Stimulated activated CD8-positive, alpha-beta memory T cell treated with anti-CD3 and anti-CD28 coated beads, Interleukin-12 subunit alpha, Interleukin-12 subunit beta, amount 100 ng/mL, for 4 hours (primary cell): ENCODE data around the gene GARRE1.
A peak's percentile ranks its signal among the peaks of the same experiment; 100 is the strongest.
"Not testable (repeated sequence)": the region's sequence is repeated elsewhere in the genome, so short reads cannot be mapped to it uniquely, and the experiment has no call there.

Experiments used
- DNase-seq: peaks from one replicate; pipeline ENCODE4 v3.0.0-alpha.2; 2020; ENCODE audit warnings: low read depth

The GARRE1 gene

DNA sequence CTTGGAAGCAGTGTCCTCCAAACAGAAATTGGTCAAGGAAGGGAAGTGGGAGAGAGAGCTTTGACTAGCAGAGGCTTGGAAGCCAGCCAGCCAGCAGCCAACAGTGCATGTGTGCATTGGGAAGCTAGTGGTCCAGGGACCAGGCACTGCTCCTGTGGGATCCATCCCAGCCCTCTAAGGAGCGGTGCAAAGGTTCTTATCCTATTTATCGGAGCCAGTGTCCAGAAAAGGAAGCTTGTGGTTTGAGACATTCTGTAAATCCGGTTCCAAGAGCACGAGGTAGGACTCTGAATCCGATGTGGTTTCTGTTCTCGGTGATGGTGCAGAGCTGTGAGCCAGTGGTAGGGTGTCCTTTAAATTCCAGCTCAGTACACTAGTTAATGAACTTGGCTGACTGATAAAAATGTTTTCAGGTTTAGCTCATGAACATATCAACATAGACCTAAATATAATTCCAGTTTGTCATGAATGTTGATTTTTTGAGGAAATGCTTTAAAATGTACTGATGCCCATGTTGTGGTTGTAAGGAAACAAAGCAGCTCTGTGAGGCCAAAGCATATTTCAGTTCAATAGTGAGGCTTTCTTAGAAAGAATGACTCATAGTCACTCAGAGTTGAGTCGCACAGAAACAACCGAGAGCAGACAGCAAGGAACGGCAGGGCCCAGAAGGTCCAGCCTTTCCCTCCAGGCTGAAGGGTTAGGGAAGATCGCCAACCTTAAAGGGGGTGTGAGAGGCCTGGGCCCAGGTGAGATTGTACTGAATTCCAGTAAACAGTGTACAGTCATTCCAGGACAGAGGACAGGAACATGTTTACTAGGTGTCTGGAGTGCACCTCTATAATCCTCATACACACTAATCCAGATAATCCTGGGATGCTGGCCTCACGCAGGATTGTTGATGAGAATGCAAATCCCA, 21.5 kb upstream of the GARRE1 start:
- DNase-seq: no peak

DNA sequence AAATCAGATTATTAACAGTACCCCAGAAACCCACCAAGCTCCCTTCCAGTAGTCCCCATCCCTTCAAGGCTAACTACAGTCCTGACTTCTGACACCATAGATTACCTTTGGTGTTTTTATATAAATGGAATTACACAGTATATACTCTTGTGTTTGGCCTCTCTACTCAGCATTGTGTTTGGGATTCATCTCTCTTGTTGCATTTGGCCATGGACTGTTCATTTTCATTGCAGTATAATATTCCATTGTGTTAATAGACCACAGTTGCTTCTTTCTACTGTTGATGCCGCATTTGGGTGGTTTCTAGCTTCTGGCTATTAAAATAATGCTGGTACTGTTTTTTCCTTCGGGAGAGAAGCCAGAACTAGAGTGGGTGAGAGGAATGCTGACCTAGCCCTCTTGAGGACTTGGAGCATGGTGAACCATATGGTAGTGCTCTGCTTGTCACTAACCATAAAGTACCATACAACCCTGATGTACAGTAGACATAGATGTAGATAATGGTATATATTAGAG, 18.9 kb upstream of the GARRE1 start:
- no peak for DNase-seq

DNA sequence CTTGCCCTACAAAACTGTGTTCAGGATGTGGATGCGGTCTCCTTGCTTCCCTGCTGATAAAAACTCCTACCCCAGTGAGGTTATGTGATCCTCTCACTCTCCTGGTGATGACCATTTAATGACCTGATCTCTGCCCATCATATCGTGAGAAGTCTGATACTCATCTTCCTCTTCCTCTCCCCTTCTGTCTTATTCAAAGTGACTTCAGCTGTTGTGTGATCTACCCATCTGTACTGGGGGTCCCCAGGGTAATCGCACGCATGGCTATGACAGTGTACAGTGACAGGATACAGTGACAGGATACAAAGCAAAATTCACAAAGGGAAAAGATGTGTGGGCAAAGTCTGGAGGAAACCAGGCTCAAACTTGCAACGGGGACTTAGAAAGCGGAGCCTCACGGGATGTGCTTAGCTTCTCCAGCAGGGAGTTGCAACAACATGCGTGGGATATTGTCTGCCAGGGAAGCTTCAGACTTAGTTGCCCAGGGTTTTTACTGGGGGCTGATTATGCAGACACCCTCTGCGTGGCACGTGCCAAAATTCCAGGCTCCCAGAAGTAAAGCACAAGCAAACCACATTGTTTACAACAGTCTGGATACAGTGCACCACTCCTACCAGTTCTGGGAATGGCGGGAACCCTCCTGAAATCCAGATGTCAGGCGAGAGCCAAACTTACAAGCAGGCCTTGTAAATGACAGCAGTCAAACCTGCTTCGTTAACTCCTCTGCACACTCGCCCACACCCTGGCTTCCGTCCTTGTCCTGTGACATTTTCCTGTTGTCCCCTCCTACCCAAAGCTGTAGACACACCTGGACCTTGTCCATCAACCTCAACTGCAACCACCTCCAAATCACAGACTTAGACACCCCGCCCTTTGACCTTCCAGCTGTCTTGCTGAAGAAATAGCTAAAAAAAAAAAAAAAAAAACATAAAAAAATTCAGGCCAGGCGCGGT, 18.0 kb upstream of the GARRE1 start:
- DNase-seq: no peak

DNA sequence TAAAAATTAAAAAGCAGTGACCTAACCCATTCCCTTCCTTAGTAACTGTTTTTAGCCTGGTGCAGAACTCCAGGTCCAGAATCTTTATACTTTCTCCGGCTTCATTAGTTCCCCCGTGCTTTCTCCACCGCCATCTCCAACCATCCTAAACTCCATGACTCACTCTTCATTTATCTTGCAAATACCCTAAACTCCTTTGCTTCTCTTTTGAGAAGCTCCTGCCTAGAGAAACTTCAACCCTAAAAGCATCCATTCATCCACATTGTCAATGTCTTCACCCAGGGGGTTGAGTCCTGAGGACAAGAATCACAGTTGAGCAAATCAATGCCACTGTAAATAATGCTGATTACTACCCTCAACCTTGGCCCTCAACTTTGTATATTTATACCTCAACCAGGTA, 17.1 kb upstream of the GARRE1 start:
- no peak for DNase-seq

DNA sequence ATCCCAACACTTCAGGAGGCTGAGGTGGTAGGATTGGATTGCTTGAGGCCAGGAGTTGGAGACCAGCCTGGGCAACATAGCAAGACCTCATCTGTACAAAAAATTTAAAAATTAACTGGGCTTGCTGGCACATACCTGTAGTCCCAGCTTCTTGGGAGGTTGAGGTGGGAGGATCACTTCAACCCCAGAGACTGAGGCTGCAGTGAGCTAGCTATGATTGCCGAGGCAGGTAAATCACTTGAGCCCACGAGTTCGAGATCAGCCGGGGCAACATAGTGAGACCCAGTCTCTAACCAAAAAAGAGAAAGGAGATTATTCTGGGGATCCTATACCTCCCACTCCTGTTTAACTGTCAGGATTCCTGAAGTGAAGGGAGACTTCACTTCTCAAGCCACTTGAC, 16.4 kb upstream of the GARRE1 start:
- DNase-seq: no peak

DNA sequence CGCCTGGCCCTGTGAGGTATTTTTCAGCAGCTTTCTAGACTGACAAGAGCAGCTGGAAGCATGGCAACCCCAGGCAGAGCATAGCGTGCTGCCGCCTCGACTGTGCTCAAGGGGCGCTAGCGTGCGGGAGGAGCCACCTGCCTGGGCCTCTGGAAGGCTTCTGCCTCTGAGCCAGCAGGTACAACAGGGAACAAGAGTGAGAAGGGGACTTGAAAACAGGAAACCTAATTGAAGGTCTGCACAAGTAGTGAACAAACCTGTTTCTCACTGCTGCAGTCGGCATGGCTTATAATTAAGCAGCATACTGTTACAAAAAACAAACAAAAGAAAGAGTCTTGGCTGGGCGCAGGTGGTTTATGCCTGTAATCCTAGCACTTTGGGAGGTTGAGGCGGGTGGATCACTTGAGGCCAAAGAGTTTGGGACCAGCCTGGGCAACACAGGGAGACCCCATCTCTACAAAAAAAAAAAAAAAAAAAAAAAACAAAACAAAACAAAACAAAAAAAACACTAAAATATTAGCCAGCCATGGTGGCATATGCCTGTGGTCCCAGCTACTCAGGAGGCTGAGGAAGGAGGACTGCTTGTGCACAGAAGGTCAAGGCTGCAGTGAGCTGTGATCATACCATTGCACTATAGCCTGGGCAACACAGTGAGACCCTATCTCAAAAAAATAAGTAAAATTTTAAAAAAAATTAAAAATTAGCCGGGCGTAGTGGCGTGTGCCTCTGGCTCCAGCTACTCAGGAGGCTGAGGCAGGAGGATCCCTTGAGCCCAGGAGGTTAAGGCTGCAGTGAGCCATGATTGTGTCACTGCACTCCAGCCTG, 12.6 kb upstream of the GARRE1 start:
- DNase-seq: no peak

DNA sequence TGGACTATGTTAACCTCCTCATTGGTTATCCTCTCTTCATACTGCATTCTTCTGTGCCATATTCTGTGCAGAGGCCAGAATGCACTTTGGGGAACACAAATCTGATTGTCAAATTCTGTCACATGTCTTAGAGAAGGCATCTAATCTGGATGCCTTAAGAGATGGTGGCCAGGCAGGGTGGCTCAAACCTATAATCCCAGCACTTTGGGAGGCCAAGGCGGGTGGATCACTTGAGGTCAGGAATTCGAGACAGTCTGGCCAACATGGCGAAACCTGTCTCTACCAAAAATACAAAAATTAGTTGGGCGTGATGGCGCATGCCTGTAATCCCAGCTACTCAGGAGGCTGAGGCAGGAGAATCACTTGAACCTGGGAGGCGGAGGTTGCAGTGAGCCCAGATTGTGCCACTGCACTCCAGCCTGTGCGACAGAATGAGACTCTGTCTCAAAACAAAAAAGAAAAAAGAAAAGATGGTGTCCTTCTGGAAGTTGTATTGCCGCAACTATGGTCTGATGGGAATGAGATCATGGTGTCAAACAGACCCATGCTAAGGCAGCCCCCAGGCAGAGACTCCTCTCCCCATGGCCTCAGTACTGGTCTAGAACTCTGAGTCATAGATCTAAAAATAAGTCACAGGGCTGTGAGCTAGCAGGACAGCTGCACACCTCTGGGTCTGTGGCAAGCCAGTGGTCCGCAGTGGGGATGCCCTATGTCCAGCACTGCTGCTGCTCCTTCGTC, 11.0 kb upstream of the GARRE1 start:
- not testable (repeated sequence) for DNase-seq

DNA sequence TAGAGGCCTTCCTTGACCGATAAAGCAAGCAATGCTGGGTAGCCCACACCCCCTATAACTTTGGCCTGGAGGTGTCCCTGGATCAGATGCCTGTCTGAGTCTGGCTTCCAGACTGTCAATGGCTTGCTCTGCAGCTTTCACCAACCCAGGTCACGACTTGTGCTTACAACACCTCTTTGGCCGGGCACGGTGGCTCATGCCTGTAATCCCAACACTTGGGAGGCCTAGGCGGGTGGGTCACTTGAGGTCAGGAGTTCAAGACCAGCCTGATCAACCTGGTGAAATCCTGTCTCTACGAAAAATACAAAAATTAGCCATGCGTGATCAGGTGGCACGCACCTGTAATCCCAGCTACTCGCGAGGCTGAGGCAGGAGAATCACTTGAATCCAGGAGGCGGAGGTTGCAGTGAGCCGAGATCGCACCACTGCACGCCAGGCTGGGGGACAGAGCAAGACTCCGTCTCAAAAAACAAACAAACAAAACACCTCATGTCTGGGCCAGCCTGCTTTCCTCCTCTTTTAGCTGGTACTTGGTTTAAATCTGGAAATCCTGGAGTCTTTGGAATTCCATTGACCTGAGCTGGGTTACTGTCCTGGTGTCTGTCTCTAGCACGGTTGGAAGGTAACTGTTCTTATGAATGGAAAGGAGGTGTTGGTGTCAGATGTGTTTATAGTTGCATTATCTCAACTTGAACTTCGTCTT, 10.3 kb upstream of the GARRE1 start:
- no peak for DNase-seq

DNA sequence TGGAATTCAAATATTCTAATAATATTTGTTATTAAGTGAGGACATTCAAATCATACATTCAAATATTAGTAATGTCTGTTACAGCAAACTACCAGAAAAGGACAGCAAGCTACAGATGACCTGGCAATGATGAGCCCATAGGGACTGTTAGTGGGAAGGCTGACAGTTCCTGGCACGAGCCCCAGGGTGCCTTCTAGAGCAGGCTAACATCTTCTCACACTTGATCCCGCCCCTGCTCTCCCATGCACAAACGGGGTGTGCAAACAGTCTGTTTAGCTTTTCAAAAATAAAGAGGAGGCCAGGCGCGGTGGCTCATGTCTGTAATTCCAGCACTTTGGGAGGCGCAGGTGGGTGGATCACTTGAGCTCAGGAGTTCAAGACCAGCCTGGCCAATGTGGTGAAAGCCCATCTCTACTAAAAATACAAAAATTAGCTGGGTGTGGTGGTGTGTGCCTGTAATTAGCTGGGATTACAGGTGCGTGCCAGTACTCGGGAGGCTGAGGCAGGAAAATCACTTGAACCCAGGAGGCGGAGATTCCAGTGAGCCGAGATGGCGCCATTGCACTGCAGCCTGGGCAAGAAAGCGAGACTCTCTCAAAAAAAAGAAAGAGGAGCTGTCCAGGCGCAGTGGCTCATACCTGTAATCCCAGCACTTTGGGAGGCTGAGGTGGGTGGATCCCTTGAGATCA, 9.6 kb upstream of the GARRE1 start:
- DNase-seq: no peak

DNA sequence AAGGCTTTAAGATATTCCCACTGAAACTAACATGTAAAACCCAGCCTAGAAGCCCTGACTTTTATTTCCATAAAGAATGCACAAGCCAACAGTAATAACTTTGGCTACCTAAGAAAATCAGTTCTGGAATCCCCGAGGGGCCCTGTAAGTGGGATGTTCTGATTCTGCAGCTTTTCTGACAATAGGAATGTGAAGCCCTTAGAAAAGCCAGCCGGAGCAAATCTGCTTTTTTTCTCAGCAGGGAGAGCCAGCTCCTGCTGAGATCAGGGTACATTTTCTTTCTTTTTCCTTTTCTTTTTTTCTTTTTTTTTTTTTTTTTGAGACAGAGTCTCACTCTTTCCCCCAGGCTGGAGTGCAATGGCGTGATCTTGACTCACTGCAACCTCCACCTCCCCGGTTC, 8.0 kb upstream of the GARRE1 start:
- no peak for DNase-seq

DNA sequence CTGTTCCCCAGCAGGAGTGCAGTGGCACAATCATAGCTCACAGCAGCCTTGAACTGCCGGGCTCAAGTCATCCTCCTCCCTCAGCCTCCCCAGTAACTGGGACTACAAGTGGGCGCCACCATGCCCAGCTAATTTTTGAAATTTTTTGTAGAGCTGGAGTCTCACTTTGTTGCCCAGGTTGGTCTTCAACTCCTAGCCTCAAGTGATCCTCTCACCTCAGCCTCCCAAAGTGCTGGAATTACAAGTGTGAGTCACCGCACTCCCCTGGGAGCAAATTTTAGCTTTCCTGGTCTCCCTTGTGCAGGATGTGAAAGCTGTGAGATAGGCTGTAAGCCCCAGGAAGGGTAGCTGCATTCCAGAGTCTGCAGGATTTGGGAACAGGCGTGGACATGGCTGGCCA, 5.4 kb upstream of the GARRE1 start:
- no peak for DNase-seq

DNA sequence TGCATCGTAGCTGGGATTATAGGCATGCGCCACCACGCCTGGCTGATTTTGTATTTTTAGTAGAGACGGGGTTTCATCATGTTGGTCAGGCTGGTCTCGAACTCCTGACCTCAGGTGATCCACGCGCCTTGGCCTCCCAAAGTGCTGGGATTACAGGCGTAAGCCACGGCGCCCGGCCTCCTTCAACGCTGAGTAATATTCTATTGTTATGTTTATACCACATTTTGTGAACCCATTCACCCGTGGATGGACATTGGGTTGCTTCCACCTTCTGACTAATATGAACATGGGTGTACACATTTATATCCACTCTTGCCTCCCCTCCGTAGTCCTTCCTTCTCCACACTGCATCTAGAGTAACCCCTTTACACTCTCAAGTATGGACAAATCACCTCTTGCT, 1.2 kb upstream of the GARRE1 start:
- not testable (repeated sequence) for DNase-seq

DNA sequence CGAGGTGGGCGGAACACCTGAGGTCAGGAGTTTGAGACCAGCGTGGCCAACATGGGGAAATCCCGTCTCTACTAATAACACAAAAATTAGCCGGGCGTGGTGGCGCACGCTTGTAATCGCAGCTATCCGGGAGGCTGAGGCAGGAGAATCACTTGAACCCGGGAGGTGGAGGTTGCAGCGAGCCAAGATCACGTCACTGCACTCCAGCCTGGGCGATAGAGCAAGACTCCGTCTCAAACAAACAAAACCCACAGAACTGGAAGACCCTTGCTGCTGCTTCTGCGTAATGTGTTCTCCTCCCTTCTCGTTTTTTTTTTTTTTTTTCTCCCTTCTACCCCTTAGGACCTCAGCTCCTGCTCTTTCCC, 691 bp upstream of the GARRE1 start:
- not testable (repeated sequence) for DNase-seq

DNA sequence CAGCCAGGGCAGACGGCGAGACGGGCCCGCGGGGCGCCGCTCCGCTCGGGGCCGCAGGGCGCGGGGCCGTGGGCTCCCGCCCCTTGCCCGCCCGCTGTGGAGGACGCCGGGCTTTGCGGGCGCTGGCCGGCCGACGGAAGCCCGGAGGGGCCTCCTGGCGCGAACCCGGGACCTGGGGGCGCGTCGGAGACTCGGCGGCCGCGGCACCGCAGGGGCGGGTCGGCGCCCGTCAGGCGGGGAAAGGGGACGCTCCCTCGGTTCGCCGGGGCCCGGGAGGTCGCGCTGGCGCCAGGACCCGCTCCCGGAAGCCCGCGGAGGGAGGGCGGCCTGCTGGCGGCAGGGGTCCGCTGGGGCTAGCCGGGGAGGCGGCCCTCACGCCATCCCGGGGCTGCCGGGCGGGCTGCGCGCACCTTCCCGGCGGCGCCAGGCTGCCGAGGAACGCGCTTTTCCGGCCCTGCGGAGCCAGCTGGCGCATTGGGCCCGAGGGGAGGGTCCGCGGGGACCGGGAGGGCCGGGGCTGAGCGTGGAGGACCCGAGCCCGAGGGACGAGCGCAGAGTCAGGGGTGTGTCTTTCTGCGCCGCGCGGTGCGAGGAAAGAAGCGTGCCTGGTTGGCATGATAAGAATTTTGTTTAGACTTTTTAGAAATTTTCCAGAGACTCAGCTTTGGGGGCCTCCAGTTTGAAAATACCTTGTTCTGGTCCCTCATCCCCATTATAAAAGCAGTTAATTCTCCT, 511 bp downstream of the GARRE1 start:
- DNase-seq: peak; percentile 4

DNA sequence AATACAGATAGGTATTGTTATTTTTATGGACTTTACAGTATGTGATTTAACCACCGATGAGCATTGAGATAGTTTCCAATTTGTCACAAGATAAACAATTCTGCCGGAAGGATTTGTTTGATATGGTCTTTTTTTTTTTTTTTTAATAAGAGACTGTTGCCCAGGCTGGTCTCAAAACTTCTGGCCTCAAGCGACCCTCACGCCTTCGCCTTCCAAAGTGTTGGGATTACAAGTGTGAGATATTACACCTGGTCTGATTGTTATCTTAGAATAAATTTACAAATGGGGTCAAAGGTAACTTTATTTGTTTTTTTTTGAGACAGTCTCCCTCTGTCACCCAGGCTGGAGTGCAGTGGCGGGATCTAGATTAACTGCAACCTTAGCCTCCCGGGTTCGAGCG, 1.2 kb downstream of the GARRE1 start:
- DNase-seq: no peak

DNA sequence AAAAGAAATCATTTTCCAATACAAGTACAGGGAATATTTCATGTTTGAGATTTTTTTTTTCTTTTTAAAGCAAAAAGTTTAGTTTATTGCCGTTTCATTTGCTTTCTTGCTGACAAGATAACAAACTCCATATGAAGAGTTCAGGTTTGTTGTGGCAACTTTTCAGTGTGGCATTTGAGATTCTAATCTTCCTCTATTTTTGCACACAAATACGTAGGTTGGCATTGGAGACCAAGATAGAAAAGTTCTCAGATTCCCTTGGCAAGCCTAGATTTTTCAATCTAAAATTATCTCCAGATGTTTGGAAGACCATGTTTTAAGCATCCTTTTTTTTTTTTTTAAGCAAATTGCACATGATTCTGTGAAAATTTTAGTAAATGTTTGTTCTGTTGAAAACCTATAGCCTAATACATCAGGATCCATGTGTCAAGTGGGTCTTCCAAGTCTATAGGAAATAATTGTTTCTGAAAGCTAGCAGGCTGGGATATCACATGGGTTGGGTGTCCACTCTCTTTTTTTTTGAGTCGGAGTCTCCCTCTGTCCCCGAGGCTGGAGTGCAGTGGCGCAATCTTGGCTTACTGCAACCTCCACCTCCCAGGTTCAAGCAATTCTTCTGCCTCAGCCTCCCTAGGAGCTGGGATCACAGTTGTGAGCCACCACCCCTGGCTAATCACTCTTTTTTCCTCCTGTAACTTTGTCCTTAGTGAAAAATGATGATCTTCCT, 2.6 kb downstream of the GARRE1 start:
- no peak for DNase-seq

DNA sequence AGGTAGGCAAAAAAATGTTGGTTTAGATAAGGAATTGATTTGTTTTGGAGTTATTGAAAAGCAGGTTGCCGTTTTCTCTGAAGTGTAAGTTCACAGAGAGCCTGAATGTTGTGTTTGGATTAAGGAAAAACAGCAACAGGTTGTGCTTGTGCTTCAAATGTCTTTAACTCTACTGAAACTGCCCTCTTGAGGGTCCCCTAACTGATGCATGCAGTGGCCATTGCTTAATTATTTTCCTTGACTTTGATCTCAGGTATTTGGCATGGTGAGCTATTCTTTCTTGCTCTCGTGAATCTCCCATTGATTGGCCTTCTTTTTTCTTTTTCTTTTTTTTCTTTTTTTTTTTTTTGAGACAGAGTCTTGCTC, 3.2 kb downstream of the GARRE1 start:
- no peak for DNase-seq

DNA sequence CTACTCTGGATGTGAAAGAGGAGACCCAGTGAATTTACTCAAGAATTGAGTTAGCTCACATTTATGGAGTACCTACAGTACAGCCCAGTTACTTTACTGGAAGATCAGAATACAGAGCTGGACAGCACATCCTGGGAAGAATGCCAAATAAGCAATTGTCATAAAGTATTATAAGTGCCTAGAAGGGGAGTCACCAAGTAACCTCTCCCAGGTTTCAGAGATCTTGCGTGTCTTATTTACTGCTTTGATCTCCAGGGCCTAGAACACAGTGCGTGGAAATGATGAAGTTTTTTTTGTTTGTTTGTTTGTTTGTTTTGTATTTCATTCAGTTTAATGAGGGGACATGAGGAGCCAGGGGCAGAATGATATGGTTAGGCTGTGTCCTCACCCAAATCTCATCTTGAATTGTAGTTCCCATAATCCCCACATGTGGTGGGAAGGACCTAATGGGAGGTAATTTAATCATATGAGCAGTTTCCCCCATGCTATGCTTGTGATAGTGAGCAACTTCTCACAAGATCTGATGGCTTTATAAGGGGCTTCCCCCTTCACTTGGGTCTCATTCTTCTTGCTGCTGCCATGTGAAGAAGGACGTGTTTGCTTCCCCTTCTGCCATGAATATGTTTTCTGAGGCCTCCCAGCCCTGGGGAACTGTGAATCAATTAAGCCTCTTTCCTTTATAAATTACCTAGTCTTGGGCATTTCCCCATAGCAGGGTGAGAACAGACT, 5.2 kb downstream of the GARRE1 start:
- DNase-seq: no peak
